T-helper 2 cell treated with Interferon-gamma antibody and Interleukin-4, amounts not matched to agents 5 μg/mL and 100 μg/mL, for 36 hours (primary cell): ENCODE measurements around the gene AKAP8L.
"Not testable (repeated sequence)": the region's sequence is repeated elsewhere in the genome, so short reads cannot be mapped to it uniquely, and the experiment has no call there.

Experiments
- DNase-seq: peaks from one replicate; pipeline ENCODE4 v3.0.0; 2021; ENCODE audit warnings: low spot score
- H3K27ac Mint-ChIP-seq: one replicate; pipeline ENCODE4 v1.8.0; 2021; ENCODE audit warnings: mild to moderate bottlenecking, mixed read lengths
- H3K27me3 Mint-ChIP-seq: one replicate; pipeline ENCODE4 v1.8.0; 2021; ENCODE audit warnings: low read depth, mixed read lengths
- H3K36me3 Mint-ChIP-seq: one replicate; pipeline ENCODE4 v1.8.0; 2021; ENCODE audit warnings: low read depth, mixed read lengths
- H3K4me1 Mint-ChIP-seq: one replicate; pipeline ENCODE4 v1.8.0; 2021; ENCODE audit warnings: low read depth, mixed read lengths
- H3K4me3 Mint-ChIP-seq: one replicate; pipeline ENCODE4 v1.8.0; 2022; ENCODE audit warnings: mild to moderate bottlenecking, moderate library complexity, mixed read lengths
- H3K9me3 Mint-ChIP-seq: one replicate; pipeline ENCODE4 v1.8.0; 2021; ENCODE audit warnings: mixed read lengths

The AKAP8L gene

GRCh38 chr19:15378534-15379082, 40.2 kb downstream of the AKAP8L start:
- peaks cover 26% of the 10 kb centered on the region for H3K4me1 Mint-ChIP-seq
- H3K27ac Mint-ChIP-seq: peak overlapping the region; percentile 95
- no peaks in the 10 kb centered on the region for H3K27me3 Mint-ChIP-seq
- peaks cover 14% of the 10 kb centered on the region for H3K36me3 Mint-ChIP-seq
- H3K4me3 Mint-ChIP-seq: peak overlapping the region; percentile 92
- peak; percentile 41 for DNase-seq
- H3K9me3 Mint-ChIP-seq: no peaks in the 10 kb centered on the region

GRCh38 chr19:15374796-15375440, 43.9 kb downstream of the AKAP8L start:
- H3K4me3 Mint-ChIP-seq: no peak overlapping the region
- H3K27me3 Mint-ChIP-seq: no peaks in the 10 kb centered on the region
- no peak for DNase-seq
- H3K9me3 Mint-ChIP-seq: no peaks in the 10 kb centered on the region
- H3K36me3 Mint-ChIP-seq: peaks cover 33% of the 10 kb centered on the region
- no peak overlapping the region for H3K27ac Mint-ChIP-seq
- H3K4me1 Mint-ChIP-seq: peaks cover 15% of the 10 kb centered on the region

- H3K36me3 Mint-ChIP-seq: peaks cover 33% of the 10 kb centered on the region
- H3K27ac Mint-ChIP-seq: no peak overlapping the region
- DNase-seq: no peak
- peaks cover 15% of the 10 kb centered on the region for H3K4me1 Mint-ChIP-seq
- no peak overlapping the region for H3K4me3 Mint-ChIP-seq
- no peaks in the 10 kb centered on the region for H3K27me3 Mint-ChIP-seq
- no peaks in the 10 kb centered on the region for H3K9me3 Mint-ChIP-seq
These were observed 44.6 kb downstream of the AKAP8L start for GRCh38 chr19:15374105-15374651.

DNA sequence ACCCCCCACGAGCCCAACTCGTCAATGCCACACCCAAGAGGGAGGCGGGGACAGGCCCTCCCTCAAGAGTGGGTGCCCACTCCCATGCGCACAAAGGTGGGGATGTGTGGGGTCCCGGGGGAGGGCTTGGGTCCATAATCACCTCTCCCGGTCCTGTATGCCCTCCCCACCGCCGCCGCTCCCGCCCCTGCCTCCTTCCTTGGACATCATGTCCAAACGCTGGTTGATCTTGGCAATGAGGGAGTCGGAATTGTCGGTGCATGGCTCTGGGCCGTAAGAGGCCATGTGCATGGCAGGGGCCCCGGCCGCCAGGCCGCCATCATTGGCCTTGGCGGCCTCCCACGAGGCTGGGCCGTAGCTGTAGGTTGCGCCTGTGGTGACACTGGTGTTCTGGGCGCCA, 45.1 kb downstream of the AKAP8L start:
- no peak for DNase-seq
- peaks cover 15% of the 10 kb centered on the region for H3K4me1 Mint-ChIP-seq
- H3K27ac Mint-ChIP-seq: no peak overlapping the region
- H3K36me3 Mint-ChIP-seq: peaks cover 38% of the 10 kb centered on the region
- no peaks in the 10 kb centered on the region for H3K9me3 Mint-ChIP-seq
- no peaks in the 10 kb centered on the region for H3K27me3 Mint-ChIP-seq
- no peak overlapping the region for H3K4me3 Mint-ChIP-seq

- Mint-ChIP-seq H3K27ac (no peak overlapping the region), H3K27me3 (no peaks in the 10 kb centered on the region), H3K9me3 (no peaks in the 10 kb centered on the region), H3K36me3 (peaks cover 39% of the 10 kb centered on the region), H3K4me1 (peaks cover 11% of the 10 kb centered on the region), H3K4me3 (no peak overlapping the region)
- DNase-seq: no peak
These were observed 45.9 kb downstream of the AKAP8L start for GRCh38 chr19:15372891-15373301.

GRCh38 chr19:15372470-15372869, 46.3 kb downstream of the AKAP8L start:
- DNase-seq: no peak
- Mint-ChIP-seq H3K27ac (no peak overlapping the region), H3K27me3 (no peaks in the 10 kb centered on the region), H3K4me1 (peaks cover 7% of the 10 kb centered on the region), H3K36me3 (peaks cover 42% of the 10 kb centered on the region), H3K4me3 (no peak overlapping the region), H3K9me3 (no peaks in the 10 kb centered on the region)

- Mint-ChIP-seq H3K27me3 (no peaks in the 10 kb centered on the region), H3K4me1 (peaks cover 4% of the 10 kb centered on the region), H3K27ac (no peak overlapping the region), H3K36me3 (peaks cover 39% of the 10 kb centered on the region), H3K4me3 (no peak overlapping the region), H3K9me3 (no peaks in the 10 kb centered on the region)
- DNase-seq: no peak
These were observed 46.9 kb downstream of the AKAP8L start for GRCh38 chr19:15371786-15372380.

GRCh38 chr19:15371119-15371518, 47.7 kb downstream of the AKAP8L start:
- no peak for DNase-seq
- Mint-ChIP-seq H3K4me1 (no peaks in the 10 kb centered on the region), H3K36me3 (peaks cover 37% of the 10 kb centered on the region), H3K27ac (no peak overlapping the region), H3K9me3 (no peaks in the 10 kb centered on the region), H3K27me3 (no peaks in the 10 kb centered on the region), H3K4me3 (no peak overlapping the region)

DNA sequence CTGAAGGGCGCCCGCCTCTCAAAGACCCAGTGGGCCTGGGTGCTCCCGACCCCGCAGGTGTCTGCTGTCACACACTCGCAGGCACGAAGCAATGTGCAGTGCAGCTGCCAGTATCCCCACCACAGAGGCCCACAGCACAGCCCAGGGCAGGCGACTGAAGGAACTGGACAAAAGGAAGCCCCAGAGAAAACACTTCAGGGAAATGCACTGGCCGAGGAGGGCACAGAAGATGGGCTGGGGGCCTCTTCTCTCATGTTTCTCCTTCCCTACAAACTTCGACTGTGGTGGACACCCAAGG, 49.2 kb downstream of the AKAP8L start:
- no peak for DNase-seq
- H3K36me3 Mint-ChIP-seq: peaks cover 46% of the 10 kb centered on the region
- no peak overlapping the region for H3K27ac Mint-ChIP-seq
- no peaks in the 10 kb centered on the region for H3K9me3 Mint-ChIP-seq
- no peak overlapping the region for H3K4me3 Mint-ChIP-seq
- H3K4me1 Mint-ChIP-seq: no peaks in the 10 kb centered on the region
- no peaks in the 10 kb centered on the region for H3K27me3 Mint-ChIP-seq

GRCh38 chr19:15368798-15369593, 49.8 kb downstream of the AKAP8L start:
- Mint-ChIP-seq H3K27me3 (no peaks in the 10 kb centered on the region), H3K4me3 (no peak overlapping the region), H3K36me3 (peaks cover 46% of the 10 kb centered on the region), H3K4me1 (no peaks in the 10 kb centered on the region), H3K27ac (no peak overlapping the region), H3K9me3 (no peaks in the 10 kb centered on the region)
- DNase-seq: no peak

- peaks cover 44% of the 10 kb centered on the region for H3K36me3 Mint-ChIP-seq
- H3K4me3 Mint-ChIP-seq: no peak overlapping the region
- no peaks in the 10 kb centered on the region for H3K9me3 Mint-ChIP-seq
- H3K27ac Mint-ChIP-seq: no peak overlapping the region
- no peak for DNase-seq
- no peaks in the 10 kb centered on the region for H3K4me1 Mint-ChIP-seq
- no peaks in the 10 kb centered on the region for H3K27me3 Mint-ChIP-seq
These were observed 50.6 kb downstream of the AKAP8L start for GRCh38 chr19:15368051-15368632.

DNA sequence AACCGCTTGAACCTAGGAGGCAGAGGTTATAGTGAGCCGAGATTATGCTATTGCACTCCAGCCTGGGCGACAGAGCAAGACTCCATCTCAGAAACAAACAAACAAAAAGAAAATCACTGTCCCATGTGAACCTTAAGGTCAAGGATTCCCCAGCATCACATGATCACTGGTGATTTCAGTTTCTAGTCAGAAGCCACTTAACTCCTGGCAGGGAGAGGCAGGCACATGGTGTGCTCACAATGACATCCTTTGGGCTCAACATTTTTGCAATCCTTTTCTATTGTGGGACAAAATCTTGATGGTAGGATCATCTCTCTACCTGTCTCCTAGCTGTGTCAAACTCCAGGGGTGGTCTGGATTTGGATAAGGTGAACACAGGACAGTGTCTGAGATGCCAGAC, 51.3 kb downstream of the AKAP8L start:
- H3K36me3 Mint-ChIP-seq: peaks cover 39% of the 10 kb centered on the region
- no peaks in the 10 kb centered on the region for H3K4me1 Mint-ChIP-seq
- no peaks in the 10 kb centered on the region for H3K27me3 Mint-ChIP-seq
- H3K27ac Mint-ChIP-seq: no peak overlapping the region
- no peaks in the 10 kb centered on the region for H3K9me3 Mint-ChIP-seq
- DNase-seq: no peak
- H3K4me3 Mint-ChIP-seq: no peak overlapping the region

GRCh38 chr19:15365264-15365663, 53.5 kb downstream of the AKAP8L start:
- H3K27me3 Mint-ChIP-seq: no peaks in the 10 kb centered on the region
- H3K4me3 Mint-ChIP-seq: no peak overlapping the region
- no peaks in the 10 kb centered on the region for H3K9me3 Mint-ChIP-seq
- H3K4me1 Mint-ChIP-seq: no peaks in the 10 kb centered on the region
- no peak for DNase-seq
- no peak overlapping the region for H3K27ac Mint-ChIP-seq
- peaks cover 47% of the 10 kb centered on the region for H3K36me3 Mint-ChIP-seq

DNA sequence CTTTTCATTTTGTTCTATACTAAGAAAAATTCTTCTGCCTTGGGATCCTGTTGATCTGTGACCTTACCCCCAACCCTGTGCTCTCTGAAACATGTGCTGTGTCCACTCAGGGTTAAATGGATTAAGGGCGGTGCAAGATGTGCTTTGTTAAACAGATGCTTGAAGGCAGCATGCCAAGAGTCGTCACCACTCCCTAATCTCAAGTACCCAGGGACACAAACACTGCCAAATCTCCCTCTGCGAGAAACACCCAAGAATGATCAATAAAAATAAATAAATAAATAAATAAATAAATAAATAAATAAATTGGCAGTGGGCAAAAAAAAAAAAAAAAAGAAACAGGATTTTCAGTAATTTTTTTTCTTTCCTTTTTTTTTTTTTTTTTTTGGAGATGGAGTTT, 55.0 kb downstream of the AKAP8L start:
- H3K9me3 Mint-ChIP-seq, H3K27ac Mint-ChIP-seq, H3K4me3 Mint-ChIP-seq, H3K27me3 Mint-ChIP-seq, H3K4me1 Mint-ChIP-seq, DNase-seq: not testable (repeated sequence)
- H3K36me3 Mint-ChIP-seq: peaks cover 54% of the 10 kb centered on the region
